Measurements from ENCODE around the gene ZFP92. TPM values are rescaled to one million over a fixed set of nuclear protein-coding genes. Genes with fewer than 3 reads are reported as not detected.
A peak's percentile ranks its signal among the peaks of the same experiment; 100 is the strongest.

The ZFP92 gene, protein sequence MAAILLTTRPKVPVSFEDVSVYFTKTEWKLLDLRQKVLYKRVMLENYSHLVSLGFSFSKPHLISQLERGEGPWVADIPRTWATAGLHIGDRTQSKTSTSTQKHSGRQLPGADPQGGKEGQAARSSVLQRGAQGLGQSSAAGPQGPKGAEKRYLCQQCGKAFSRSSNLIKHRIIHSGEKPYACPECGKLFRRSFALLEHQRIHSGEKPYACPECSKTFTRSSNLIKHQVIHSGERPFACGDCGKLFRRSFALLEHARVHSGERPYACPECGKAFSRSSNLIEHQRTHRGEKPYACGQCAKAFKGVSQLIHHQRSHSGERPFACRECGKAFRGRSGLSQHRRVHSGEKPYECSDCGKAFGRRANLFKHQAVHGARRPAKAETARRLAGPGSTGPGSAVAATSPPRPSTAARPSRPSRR
- 1 to 10 TPM; 1.2 to 1.3 TPM for total RNA-seq

DNA sequence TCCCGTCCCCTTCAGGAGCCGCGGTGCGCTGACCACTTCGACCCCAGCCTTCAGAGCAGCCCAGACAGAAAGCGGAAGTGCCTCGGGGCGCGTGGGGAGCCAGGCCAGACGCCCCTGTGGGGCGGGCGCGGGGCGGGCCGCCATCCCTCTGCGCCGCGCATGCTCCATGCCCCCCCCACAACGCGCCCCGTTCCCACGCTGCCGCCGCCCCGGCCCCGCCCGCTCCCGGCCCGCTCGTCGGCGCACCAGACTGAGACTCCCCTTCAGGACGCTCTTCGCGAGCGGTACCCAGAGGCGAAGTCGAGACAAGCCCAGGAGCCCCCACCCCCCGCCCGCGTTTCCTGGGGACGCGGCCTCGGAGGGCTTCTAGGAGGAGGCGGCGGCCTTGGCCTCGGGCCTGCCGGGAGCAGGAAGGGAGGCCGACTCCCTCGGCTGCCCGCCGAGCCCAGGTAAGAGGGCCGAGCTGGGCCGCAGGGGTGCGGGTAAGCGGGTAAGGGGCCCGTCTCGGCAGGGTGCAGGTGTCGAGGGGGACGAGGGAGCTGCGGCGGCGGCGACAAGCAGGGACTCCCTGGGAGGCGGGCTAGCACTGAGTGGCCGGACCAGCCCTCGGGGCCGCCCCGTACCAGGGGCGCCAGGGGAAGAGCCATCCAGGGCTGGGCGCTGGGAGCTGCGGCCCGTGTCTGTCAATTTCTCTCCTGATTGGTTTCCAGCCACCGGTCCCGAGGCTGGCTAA, at the start of gene ZFP92:
TSS of gene ZFP92 (plus strand) at position 218 of the 733 bp plus-strand sequence. CDS start 6,851 bp downstream, outside the sequence.
- ATAC-seq: peak; percentile 89
- CTCF ChIA-PET: no interaction called here
- H3K4me3 Mint-ChIP-seq: peak within 1 kb of the TSS; percentile 76

DNA sequence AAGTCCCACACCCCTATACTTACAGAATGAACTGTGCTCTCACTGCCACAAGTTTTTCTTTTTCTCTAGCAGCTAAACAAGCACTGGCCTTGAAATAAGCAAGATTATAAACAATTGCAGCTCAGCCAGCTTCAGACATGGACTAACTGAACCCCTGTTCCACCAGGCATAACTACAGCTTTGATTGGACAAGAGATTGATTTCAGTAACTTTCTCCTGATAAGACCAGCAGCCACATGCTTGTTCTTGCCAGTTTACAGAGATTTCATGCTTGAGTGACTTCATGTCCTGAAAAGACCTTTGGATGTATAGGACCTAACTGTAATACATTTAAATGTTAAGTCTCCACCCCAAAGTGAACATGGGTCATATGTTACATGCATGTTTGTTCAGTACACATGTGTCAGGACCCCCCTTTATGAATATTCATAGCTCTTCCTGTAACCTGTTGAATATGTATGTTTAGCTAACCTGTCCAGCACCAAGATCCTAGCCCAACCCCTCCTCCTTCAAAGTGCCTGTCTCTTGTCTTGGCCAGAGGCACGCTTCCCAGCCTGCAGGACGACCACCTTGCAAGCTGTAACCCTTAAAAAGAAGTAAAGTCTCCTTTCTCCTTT, 49.4 kb upstream of the ZFP92 start:
- H3K27ac Mint-ChIP-seq: no peak overlapping the region
- intact Hi-C loops (cut with micrococcal nuclease): no loop called here
- TF ChIP-seq, protein P1, sequence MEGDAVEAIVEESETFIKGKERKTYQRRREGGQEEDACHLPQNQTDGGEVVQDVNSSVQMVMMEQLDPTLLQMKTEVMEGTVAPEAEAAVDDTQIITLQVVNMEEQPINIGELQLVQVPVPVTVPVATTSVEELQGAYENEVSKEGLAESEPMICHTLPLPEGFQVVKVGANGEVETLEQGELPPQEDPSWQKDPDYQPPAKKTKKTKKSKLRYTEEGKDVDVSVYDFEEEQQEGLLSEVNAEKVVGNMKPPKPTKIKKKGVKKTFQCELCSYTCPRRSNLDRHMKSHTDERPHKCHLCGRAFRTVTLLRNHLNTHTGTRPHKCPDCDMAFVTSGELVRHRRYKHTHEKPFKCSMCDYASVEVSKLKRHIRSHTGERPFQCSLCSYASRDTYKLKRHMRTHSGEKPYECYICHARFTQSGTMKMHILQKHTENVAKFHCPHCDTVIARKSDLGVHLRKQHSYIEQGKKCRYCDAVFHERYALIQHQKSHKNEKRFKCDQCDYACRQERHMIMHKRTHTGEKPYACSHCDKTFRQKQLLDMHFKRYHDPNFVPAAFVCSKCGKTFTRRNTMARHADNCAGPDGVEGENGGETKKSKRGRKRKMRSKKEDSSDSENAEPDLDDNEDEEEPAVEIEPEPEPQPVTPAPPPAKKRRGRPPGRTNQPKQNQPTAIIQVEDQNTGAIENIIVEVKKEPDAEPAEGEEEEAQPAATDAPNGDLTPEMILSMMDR (IDR thresholded peaks at IDR 0.05): no peak
- ChIA-PET CTCF (no interaction called here), POLR2A (no interaction called here)
- no peaks in the 10 kb centered on the region for H3K4me1 Mint-ChIP-seq (ENCODE audit: low read depth)
- no peaks in the 10 kb centered on the region for H3K27me3 Mint-ChIP-seq
- ATAC-seq: no peak
- no peak overlapping the region for H3K4me3 Mint-ChIP-seq
- H3K36me3 Mint-ChIP-seq (ENCODE audit: low read depth): peaks cover 2% of the 10 kb centered on the region
- DNase-seq: no peak
- H3K9me3 Mint-ChIP-seq: peaks cover 4% of the 10 kb centered on the region

More for the DNA sequence above, at the start of gene ZFP92:
- no peaks in the 10 kb centered on the region for H3K36me3 Mint-ChIP-seq (ENCODE audit: low read depth)
- POLR2A ChIA-PET: no interaction called here
- H3K27ac Mint-ChIP-seq: no peak within 1 kb of the TSS
- no peaks in the 10 kb centered on the region for H3K27me3 Mint-ChIP-seq
- TF ChIP-seq, protein P1 (IDR thresholded peaks at IDR 0.05): no peak
- DNase-seq: peak; percentile 44
- intact Hi-C loops (cut with micrococcal nuclease): no loop called here
- H3K4me1 Mint-ChIP-seq (ENCODE audit: low read depth): peaks cover 7% of the 10 kb centered on the region
- H3K9me3 Mint-ChIP-seq: no peaks in the 10 kb centered on the region

- H3K36me3 Mint-ChIP-seq (ENCODE audit: low read depth): no peaks in the 10 kb centered on the region
- CTCF ChIA-PET: no interaction called here
- ATAC-seq (no peak), DNase-seq (no peak)
- POLR2A ChIA-PET: interaction anchor here (0.6 kb wide), 1 partner anchor 23 kb away, joined by 3 read pairs; no protein-coding TSS in a partner anchor
- H3K4me1 Mint-ChIP-seq (ENCODE audit: low read depth): peaks cover 2% of the 10 kb centered on the region
- no peak overlapping the region for H3K27ac Mint-ChIP-seq
- no peak overlapping the region for H3K4me3 Mint-ChIP-seq
- intact Hi-C loops (cut with micrococcal nuclease): no loop called here
- H3K27me3 Mint-ChIP-seq: no peaks in the 10 kb centered on the region
- TF ChIP-seq, protein P1 (IDR thresholded peaks at IDR 0.05): no peak
- H3K9me3 Mint-ChIP-seq: no peaks in the 10 kb centered on the region
Observed at GRCh38 chrX:153365670-153366069, 45.6 kb upstream of the ZFP92 start.

GRCh38 chrX:153366119-153366518, 45.2 kb upstream of the ZFP92 start:
- Mint-ChIP-seq H3K4me3 (no peak overlapping the region), H3K27ac (no peak overlapping the region), H3K36me3 (ENCODE audit: low read depth) (no peaks in the 10 kb centered on the region), H3K9me3 (no peaks in the 10 kb centered on the region), H3K27me3 (no peaks in the 10 kb centered on the region), H3K4me1 (ENCODE audit: low read depth) (peaks cover 4% of the 10 kb centered on the region)
- DNase-seq (no peak), ATAC-seq (no peak)
- TF ChIP-seq, protein P1 (IDR thresholded peaks at IDR 0.05): no peak
- POLR2A ChIA-PET: interaction anchor here (0.6 kb wide), 1 partner anchor 23 kb away, joined by 3 read pairs; no protein-coding TSS in a partner anchor
- intact Hi-C loops (cut with micrococcal nuclease): no loop called here
- CTCF ChIA-PET: no interaction called here
